Neural progenitor cell (in vitro differentiated cells): ENCODE data around the gene TYK2.

Experiments used
- CTCF ChIP-seq: fragments of 200-600 bp; sonication (generic); IDR thresholded peaks from 2 replicates; pipeline ENCODE4 v1.5.1; 2017; ENCODE audit warnings: antibody characterized with exemption, mild to moderate bottlenecking
- EZH2 ChIP-seq: fragments of 200-600 bp; sonication (generic); IDR thresholded peaks from 2 replicates; pipeline ENCODE4 v1.6.1; 2017; ENCODE audit warnings: antibody characterized with exemption, mild to moderate bottlenecking, moderate library complexity
- EZH2phosphoT487 ChIP-seq: fragments of 200-600 bp; sonication (generic); IDR thresholded peaks from 2 replicates; pipeline ENCODE4 v1.6.1; 2017; ENCODE audit warnings: antibody characterized with exemption

- TF ChIP-seq CTCF (no peak), EZH2 (no peak), EZH2phosphoT487 (no peak)
Observed at GRCh38 chr19:10333758-10334587, 46.4 kb downstream of the TYK2 start.
